DND-41 (cell line): ENCODE measurements around the gene S100A2.

Experiments
- ATAC-seq: fragments of 200-7000 bp; cut with Tn5 transposase; 3 replicates; pipeline ENCODE4 v1.9.1; 2021; ENCODE audit warnings: low read depth; ENCODE audit not compliant: insufficient read depth
- DNase-seq: peaks from one replicate; pipeline ENCODE4 v3.0.0-alpha.2; 2020
- H2AFZ ChIP-seq: 2 replicates; pipeline ENCODE4 v1.6.0; 2012; ENCODE audit warnings: low read depth, low read length
- H3K27ac ChIP-seq: 2 replicates; pipeline ENCODE4 v1.5.1; 2012; ENCODE audit warnings: low read length, inconsistent platforms
- H3K27me3 ChIP-seq: fragments of 200-600 bp; sonication (generic); 2 replicates; pipeline ENCODE4 v1.6.0; 2012; ENCODE audit warnings: low read length, mild to moderate bottlenecking, inconsistent platforms; ENCODE audit not compliant: insufficient read depth, poor library complexity
- H3K36me3 ChIP-seq: 2 replicates; pipeline ENCODE4 v1.5.1; 2012; ENCODE audit warnings: low read length, inconsistent platforms; ENCODE audit not compliant: insufficient read depth
- H3K4me1 ChIP-seq: 2 replicates; pipeline ENCODE4 v1.5.1; 2012; ENCODE audit warnings: mild to moderate bottlenecking, low read length; ENCODE audit not compliant: insufficient read depth
- H3K4me2 ChIP-seq: 2 replicates; pipeline ENCODE4 v1.6.0; 2012; ENCODE audit warnings: mild to moderate bottlenecking, moderate library complexity, low read length, inconsistent platforms; ENCODE audit not compliant: insufficient read depth
- H3K4me3 ChIP-seq, 2 experiments: fragments of 200-600 bp in 1 of 2; shearing (Covaris generic) in 1 of 2; 2 replicates each; pipeline ENCODE4 v1.5.1; 2012 to 2016; ENCODE audit warnings: inconsistent platforms in 2 of 2, low read length in 2 of 2, mild to moderate bottlenecking in 2 of 2, low read depth in 1 of 2, moderate library complexity in 1 of 2
- H3K79me2 ChIP-seq: 2 replicates; pipeline ENCODE4 v1.6.0; 2012; ENCODE audit warnings: low read length, inconsistent platforms; ENCODE audit not compliant: insufficient read depth
- H3K9ac ChIP-seq: 2 replicates; pipeline ENCODE4 v1.6.0; 2012; ENCODE audit warnings: low read depth, mild to moderate bottlenecking, inconsistent platforms, low read length, moderate library complexity
- H3K9me3 ChIP-seq: 2 replicates; pipeline ENCODE4 v1.5.1; 2012; ENCODE audit warnings: low read length, moderate library complexity, mild to moderate bottlenecking, inconsistent platforms; ENCODE audit not compliant: insufficient read depth, severe bottlenecking
- H4K20me1 ChIP-seq: 2 replicates; pipeline ENCODE4 v1.6.0; 2012; ENCODE audit warnings: low read length; ENCODE audit not compliant: insufficient read depth
- EZH2 ChIP-seq: IDR thresholded peaks from 3 replicates; pipeline ENCODE4 v1.6.1; 2012; ENCODE audit warnings: borderline replicate concordance, low read depth, mild to moderate bottlenecking, moderate library complexity, low read length, inconsistent platforms; ENCODE audit not compliant: severe bottlenecking
- TF ChIP-seq, protein P1 (sequence below): IDR thresholded peaks from 2 replicates; pipeline ENCODE4 v1.5.1; 2012; ENCODE audit warnings: borderline replicate concordance, low read length, moderate library complexity, mild to moderate bottlenecking; ENCODE audit not compliant: poor library complexity, severe bottlenecking; ENCODE audit errors: extremely low read depth

S100A2 gene

DNA sequence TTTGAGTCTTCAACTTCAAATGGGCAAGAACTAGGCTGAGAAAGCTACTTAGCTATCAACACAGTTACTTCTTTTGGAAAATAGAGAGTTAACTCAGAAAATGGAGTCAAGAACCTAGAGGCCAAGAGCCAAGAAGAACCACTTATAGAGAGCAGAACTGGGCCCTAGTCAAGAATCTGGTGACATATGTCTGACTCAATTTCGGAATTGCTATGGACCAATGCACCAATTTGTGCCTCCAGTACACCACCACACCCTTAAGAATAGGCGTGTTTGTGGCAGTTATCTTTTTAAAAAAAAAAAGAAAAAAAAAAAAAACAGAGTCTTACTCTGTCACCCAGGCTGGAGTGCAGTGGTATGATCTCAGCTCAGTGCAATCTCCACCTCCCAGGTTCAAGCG lies 7.8 kb downstream of the S100A2 start:
- H3K9me3 ChIP-seq, result no peaks in the 10 kb centered on the region
- no peak overlapping the region for H3K9ac ChIP-seq
- no peaks in the 10 kb centered on the region for H3K36me3 ChIP-seq
- H2AFZ ChIP-seq, result no peak overlapping the region
- no peaks in the 10 kb centered on the region for H3K79me2 ChIP-seq
- no peak for ATAC-seq
- no peaks in the 10 kb centered on the region for H4K20me1 ChIP-seq
- H3K27ac ChIP-seq, result no peak overlapping the region
- no peak overlapping the region for H3K4me3 ChIP-seq
- H3K4me1 ChIP-seq, result no peaks in the 10 kb centered on the region
- TF ChIP-seq, protein P1, sequence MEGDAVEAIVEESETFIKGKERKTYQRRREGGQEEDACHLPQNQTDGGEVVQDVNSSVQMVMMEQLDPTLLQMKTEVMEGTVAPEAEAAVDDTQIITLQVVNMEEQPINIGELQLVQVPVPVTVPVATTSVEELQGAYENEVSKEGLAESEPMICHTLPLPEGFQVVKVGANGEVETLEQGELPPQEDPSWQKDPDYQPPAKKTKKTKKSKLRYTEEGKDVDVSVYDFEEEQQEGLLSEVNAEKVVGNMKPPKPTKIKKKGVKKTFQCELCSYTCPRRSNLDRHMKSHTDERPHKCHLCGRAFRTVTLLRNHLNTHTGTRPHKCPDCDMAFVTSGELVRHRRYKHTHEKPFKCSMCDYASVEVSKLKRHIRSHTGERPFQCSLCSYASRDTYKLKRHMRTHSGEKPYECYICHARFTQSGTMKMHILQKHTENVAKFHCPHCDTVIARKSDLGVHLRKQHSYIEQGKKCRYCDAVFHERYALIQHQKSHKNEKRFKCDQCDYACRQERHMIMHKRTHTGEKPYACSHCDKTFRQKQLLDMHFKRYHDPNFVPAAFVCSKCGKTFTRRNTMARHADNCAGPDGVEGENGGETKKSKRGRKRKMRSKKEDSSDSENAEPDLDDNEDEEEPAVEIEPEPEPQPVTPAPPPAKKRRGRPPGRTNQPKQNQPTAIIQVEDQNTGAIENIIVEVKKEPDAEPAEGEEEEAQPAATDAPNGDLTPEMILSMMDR, result no peak
- TF ChIP-seq EZH2, result no peak
- H3K27me3 ChIP-seq, result no peaks in the 10 kb centered on the region
- H3K4me2 ChIP-seq, result no peak overlapping the region
- no peak for DNase-seq

DNA sequence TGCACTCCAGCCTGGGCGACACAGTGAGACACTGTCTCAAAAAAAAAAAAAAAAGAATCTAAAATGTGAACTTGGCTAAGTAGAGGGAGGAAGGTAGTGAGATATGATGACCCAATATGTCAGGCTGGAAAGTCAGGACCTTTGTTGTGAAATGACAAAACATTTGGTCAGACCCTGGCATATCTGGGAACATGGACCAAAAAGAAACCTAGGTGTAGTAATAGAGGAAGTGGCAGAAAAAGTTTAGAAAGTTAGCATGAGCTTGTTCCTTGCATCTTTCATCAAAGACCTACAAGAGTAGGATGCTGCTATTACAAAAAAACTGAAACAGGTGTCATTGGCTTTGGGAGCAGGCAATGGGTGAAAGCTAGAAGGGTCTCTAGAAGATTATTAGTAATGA lies 9.3 kb downstream of the S100A2 start:
- H3K4me2 ChIP-seq, result no peak overlapping the region
- ATAC-seq, result no peak
- TF ChIP-seq EZH2, result no peak
- TF ChIP-seq, protein P1, result no peak
- H3K4me3 ChIP-seq, result no peak overlapping the region
- H3K27ac ChIP-seq, result no peak overlapping the region
- no peak overlapping the region for H2AFZ ChIP-seq
- no peaks in the 10 kb centered on the region for H3K79me2 ChIP-seq
- no peaks in the 10 kb centered on the region for H3K27me3 ChIP-seq
- DNase-seq, result no peak
- H4K20me1 ChIP-seq, result no peaks in the 10 kb centered on the region
- no peaks in the 10 kb centered on the region for H3K36me3 ChIP-seq
- no peaks in the 10 kb centered on the region for H3K4me1 ChIP-seq
- no peak overlapping the region for H3K9ac ChIP-seq
- H3K9me3 ChIP-seq, result no peaks in the 10 kb centered on the region

DNA sequence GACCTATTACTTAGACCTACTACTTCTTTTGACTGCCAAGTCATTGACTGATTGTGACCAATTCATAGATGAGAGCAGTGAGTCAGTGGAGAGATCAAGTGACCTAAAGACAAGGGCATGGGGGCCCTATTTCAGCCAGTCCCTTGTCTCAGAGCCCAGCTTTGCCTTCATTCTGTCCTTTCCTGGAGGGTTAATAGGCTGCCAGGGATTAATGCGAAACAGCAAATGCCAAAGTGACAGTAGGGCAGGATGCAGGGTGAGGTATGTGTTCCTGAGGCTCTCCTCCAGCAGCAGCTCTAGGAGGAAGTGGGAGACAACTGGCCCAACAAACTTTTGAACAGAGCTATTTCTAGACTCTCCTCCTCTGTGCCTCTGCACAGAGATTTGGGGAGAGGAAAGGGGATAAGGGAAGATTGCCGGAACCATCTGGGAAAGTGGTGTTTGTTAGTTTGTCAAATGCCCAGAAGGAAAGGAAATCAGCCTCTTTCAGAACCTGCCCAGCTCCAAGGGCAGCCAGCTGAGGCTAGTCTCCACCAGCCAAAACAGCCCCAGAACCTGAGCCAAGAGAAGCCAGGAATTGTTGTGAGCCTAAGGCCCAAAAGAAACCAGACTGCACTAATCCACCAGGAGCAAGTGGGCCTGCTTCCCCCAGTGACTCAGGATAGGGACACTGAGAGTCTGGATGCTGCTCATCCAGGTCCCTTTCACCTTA lies 11.7 kb downstream of the S100A2 start:
- Histone ChIP-seq H3K27me3 (no peaks in the 10 kb centered on the region), H3K9me3 (no peaks in the 10 kb centered on the region), H3K36me3 (no peaks in the 10 kb centered on the region), H3K4me1 (no peaks in the 10 kb centered on the region), H3K27ac (no peak overlapping the region), H3K79me2 (no peaks in the 10 kb centered on the region), H3K9ac (no peak overlapping the region), H4K20me1 (no peaks in the 10 kb centered on the region), H3K4me3 (no peak overlapping the region), H2AFZ (no peak overlapping the region), H3K4me2 (no peak overlapping the region)
- ATAC-seq (no peak), DNase-seq (no peak)
- no peak for TF ChIP-seq EZH2
- TF ChIP-seq, protein P1, result no peak
